K562 (cell line): ENCODE data around the gene FAM180B. TPM values are rescaled to one million over a fixed set of nuclear protein-coding genes. Genes with fewer than 3 reads are reported as not detected.
A peak's percentile ranks its signal among the peaks of the same experiment; 100 is the strongest.

Experiments
- ATF1 ChIP-seq, 2 experiments: fragments of 450-650 bp in 1 of 2; IDR thresholded peaks; 2 replicates each; pipeline ENCODE4 v1.6.1; 2016; ENCODE audit warnings: missing compliant biosample characterization in 1 of 2, missing genetic modification characterization in 1 of 2
- ATF6 ChIP-seq: sonication (generic); formaldehyde crosslinking; IDR thresholded peaks from 2 replicates; pipeline ENCODE4 v1.4.0; 2020; ENCODE audit warnings: mild to moderate bottlenecking, missing genetic modification reagents
- ATF7 ChIP-seq: fragments of 450-650 bp; IDR thresholded peaks from 2 replicates; pipeline ENCODE4 v1.7.1; 2014; ENCODE audit warnings: mild to moderate bottlenecking, moderate library complexity
- CGGBP1 ChIP-seq: fragments of 250-450 bp; sonication (Bioruptor Pico); IDR thresholded peaks from 2 replicates; pipeline ENCODE4 v1.9.0; 2021; ENCODE audit warnings: mild to moderate bottlenecking
- HDAC2 ChIP-seq: fragments of 450-650 bp; IDR thresholded peaks from 2 replicates; pipeline ENCODE4 v1.6.1; 2016; ENCODE audit warnings: mild to moderate bottlenecking
- NR2C2 ChIP-seq, 2 experiments: fragments of 200-800 bp in 1 of 2; sonication (Bioruptor generic) in 1 of 2; sonication (generic) in 1 of 2; formaldehyde crosslinking in 1 of 2; IDR thresholded peaks; 2 replicates each; pipeline versions ENCODE4 v1.6.1 to v1.8.0; 2016 to 2022; ENCODE audit warnings: mild to moderate bottlenecking in 1 of 2, missing compliant biosample characterization in 1 of 2, missing genetic modification characterization in 1 of 2, missing genetic modification reagents in 1 of 2
- PHB2 ChIP-seq: fragments of 450-650 bp; IDR thresholded peaks from 2 replicates; pipeline ENCODE4 v1.6.1; 2017; ENCODE audit warnings: low read depth
- TGIF2 ChIP-seq: sonication (generic); formaldehyde crosslinking; IDR thresholded peaks from 2 replicates; pipeline ENCODE4 v1.8.1; 2022; ENCODE audit warnings: mild to moderate bottlenecking, missing genetic modification reagents, moderate library complexity
- WHSC1 ChIP-seq: IDR thresholded peaks from one replicate; pipeline ENCODE4 v1.6.1; 2012; ENCODE audit warnings: low read length, control low read depth, inconsistent platforms
- ZBTB40 ChIP-seq, 2 experiments: fragments of 450-650 bp in 1 of 2; sonication (generic) in 1 of 2; formaldehyde crosslinking in 1 of 2; IDR thresholded peaks; 2 replicates each; pipeline versions ENCODE4 v1.7.1 to v1.9.0; 2016 to 2022; ENCODE audit warnings: inconsistent platforms in 1 of 2, mild to moderate bottlenecking in 1 of 2, missing genetic modification reagents in 1 of 2
- ZFP36 ChIP-seq: fragments of 150-350 bp; IDR thresholded peaks from 2 replicates; pipeline ENCODE4 v1.6.1; 2018; ENCODE audit warnings: low read length, low read depth; ENCODE audit not compliant: partially characterized antibody
- ZKSCAN8 ChIP-seq: fragments of 200-800 bp; sonication (Bioruptor generic); IDR thresholded peaks from 2 replicates; pipeline ENCODE4 v1.6.1; 2016; ENCODE audit warnings: missing genetic modification characterization, missing compliant biosample characterization
- ZNF3 ChIP-seq: fragments of 250-450 bp; sonication (Bioruptor Pico); IDR thresholded peaks from 2 replicates; pipeline ENCODE4 v1.5.0; 2021; ENCODE audit warnings: mild to moderate bottlenecking, moderate library complexity
- ZNF764 ChIP-seq: fragments of 250-450 bp; sonication (Bioruptor Pico); IDR thresholded peaks from 2 replicates; pipeline ENCODE4 v1.4.0; 2020; ENCODE audit warnings: low read depth, mild to moderate bottlenecking, moderate library complexity
- ZSCAN29 ChIP-seq: fragments of 450-650 bp; IDR thresholded peaks from 2 replicates; pipeline ENCODE4 v1.6.1; 2017
- polyA plus RNA-seq, 8 experiments: library from polyadenylated mRNA; depleted of rRNA in 4 of 8; stranded (reverse) in 5 of 8; unstranded in 3 of 8; fragments of >200 nt; fragmentation: Nextera tagmentation in 2 of 8; fragmentation: Illumina TruSeq in 1 of 8; extraction: Ambion mirVana in 2 of 8; extraction: Trizol in 1 of 8; gene quantifications; 2 replicates each; pipeline versions ENCODE4 v1.2.1 to v1.2.3, GENCODE V29; 2011 to 2014; ENCODE audit warnings: inconsistent platforms in 1 of 8, missing spikeins in 1 of 8
- total RNA-seq, 7 experiments: library from RNA; depleted of rRNA in 6 of 7; stranded (reverse); fragments of >200 nt in 6 of 7; fragmentation: Illumina TruSeq in 2 of 7; extraction: Trizol in 2 of 7; gene quantifications; 2 replicates each; pipeline versions ENCODE4 v1.2.1 to v1.2.3, GENCODE V29; 2011 to 2021; ENCODE audit warnings: low replicate concordance in 1 of 7

The FAM180B gene
- total and polyA plus RNA-seq, 9 of the 15 experiments (the other 6 are each of a cell fraction or from before 2014, with no cell fraction given), result 0.05 to 0.14 TPM; not detected in 7

- TF ChIP-seq ZBTB40 (IDR thresholded peaks at IDR 0.05), result peak; percentile 47; the same call in 1 of the 2 replicates
- no peak for TF ChIP-seq ZBTB40 (CRISPR knock-in tag; IDR thresholded peaks at IDR 0.05)
- TF ChIP-seq CGGBP1, result no peak
- no peak for TF ChIP-seq HDAC2
- no peak for TF ChIP-seq ZFP36
- TF ChIP-seq WHSC1, result no peak
- TF ChIP-seq TGIF2 (CRISPR knock-in tag), result no peak
- no peak for TF ChIP-seq ZNF3 (CRISPR knock-in tag)
- TF ChIP-seq ATF1 (CRISPR knock-in tag; IDR thresholded peaks at IDR 0.05), result no peak
- TF ChIP-seq ATF1 (tag; IDR thresholded peaks at IDR 0.05), result peak; percentile 44; the same call in 1 of the 2 replicates
- no peak for TF ChIP-seq ZSCAN29
- TF ChIP-seq NR2C2 (CRISPR knock-in tag; IDR thresholded peaks at IDR 0.05), result no peak
- 0 out of 2 replicates have a peak, but pooled peaks have one; percentile 76 for TF ChIP-seq NR2C2 (tag; IDR thresholded peaks at IDR 0.05)
- no peak for TF ChIP-seq ZKSCAN8 (CRISPR knock-in tag)
- no peak for TF ChIP-seq PHB2
- TF ChIP-seq ATF7, result no peak
- no peak for TF ChIP-seq ZNF764 (CRISPR knock-in tag)
- TF ChIP-seq ATF6 (CRISPR knock-in tag), result no peak
These were observed 21.5 kb upstream of the FAM180B start (continued) for GRCh38 chr11:47564933-47565339.
